Stimulated activated CD4-positive, alpha-beta T cell treated with anti-CD3 and anti-CD28 coated beads, Interleukin-2, amount 100 ng/mL, for 4 hours (primary cell): ENCODE measurements around the gene PRPF31.
A peak's percentile ranks its signal among the peaks of the same experiment; 100 is the strongest.
"Not testable (repeated sequence)": the region's sequence is repeated elsewhere in the genome, so short reads cannot be mapped to it uniquely, and the experiment has no call there.

Source experiments
- DNase-seq: peaks from one replicate; pipeline ENCODE4 v3.0.0-alpha.2; 2020; ENCODE audit warnings: low read depth

PRPF31 gene

DNA sequence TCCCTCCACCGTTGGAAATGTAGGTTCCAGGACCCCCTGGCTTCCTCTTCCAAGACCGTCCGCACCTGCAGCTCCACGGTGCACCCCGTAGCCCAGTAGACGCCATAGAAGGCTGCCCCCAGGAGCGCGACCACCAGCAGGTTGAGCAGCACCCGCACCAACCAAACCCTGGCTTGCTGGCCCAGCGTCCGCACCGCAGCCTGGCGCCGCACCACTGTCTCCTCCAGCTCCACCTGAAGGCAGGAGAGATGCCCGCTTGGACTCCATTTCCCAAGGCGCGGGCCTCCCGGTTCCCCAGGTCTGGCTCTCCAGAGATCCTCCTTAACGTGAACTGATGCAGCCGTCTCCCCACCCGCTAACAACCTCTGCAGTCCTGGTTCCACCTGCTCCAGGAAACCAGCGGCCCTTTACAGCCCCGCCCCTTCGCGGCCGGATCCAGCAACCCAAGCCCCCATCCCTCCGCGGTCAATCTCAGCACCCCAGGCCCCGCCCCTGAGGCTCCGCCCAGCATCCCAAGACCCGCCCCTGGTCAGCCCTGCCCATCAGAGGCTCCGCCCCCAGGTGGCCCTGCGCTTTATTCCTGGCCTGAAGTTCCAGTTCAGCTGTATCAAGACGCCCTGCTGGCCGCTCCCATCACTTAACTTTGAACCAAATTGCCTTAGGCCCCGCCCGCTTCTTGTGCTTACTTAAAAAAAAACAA, 49.0 kb downstream of the PRPF31 start:
- DNase-seq: no peak

DNA sequence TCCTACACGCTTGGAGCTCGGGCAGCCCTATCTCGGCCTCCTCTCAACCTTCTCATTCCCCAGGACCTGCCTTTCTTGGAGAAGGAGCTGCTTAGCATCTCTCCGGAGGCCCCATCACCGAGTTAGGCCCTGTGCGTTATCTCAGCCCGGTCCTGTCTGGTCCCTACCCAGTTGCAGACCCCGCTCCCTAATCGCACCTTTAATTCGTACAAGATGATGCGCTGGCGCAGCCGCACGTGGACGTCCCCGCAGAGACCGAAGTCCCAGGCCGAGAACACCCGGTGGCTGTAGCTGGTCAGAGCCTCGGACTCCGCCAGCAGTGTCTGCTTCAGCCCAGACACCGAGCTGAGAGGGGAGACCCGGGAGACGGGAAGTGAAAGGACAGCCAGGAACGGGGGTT, 49.7 kb downstream of the PRPF31 start:
- DNase-seq: no peak

DNA sequence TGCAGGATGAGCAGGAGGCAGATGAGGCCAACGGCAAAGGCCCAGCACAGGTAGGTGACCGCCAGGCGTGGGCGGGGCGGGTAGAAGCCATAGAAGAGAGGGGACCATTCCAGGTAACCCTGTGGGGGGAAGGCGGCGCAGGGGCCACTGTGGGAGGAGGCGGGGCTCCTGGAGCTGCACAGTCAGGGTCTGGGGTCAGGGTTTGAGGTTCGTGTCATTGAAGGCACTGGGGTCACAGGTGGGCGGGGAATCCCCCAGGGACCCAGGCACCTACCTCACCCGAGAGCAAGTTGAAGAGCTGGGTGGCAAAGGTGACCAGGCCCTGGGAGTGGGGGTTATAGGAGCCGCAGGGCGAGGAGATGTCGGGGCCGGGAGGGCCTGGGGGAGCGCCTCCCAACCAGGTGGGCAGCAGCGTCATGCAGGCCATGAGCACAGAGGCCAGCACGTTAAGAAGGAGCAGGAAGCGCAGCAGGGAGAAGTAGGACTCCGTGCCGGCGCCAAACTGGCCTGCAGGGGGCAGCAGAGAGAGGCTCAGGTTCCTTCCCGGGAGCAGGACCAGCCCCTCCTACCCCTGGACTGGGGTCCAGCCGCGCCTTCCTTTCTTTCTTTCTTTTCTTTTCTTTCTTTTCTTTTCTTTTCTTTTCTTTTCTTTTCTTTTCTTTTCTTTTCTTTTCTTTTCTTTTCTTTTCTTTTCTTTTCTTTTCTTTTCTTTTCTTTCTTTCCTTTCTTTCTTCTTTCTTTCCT, 52.8 kb downstream of the PRPF31 start:
- DNase-seq: peak; percentile 81

DNA sequence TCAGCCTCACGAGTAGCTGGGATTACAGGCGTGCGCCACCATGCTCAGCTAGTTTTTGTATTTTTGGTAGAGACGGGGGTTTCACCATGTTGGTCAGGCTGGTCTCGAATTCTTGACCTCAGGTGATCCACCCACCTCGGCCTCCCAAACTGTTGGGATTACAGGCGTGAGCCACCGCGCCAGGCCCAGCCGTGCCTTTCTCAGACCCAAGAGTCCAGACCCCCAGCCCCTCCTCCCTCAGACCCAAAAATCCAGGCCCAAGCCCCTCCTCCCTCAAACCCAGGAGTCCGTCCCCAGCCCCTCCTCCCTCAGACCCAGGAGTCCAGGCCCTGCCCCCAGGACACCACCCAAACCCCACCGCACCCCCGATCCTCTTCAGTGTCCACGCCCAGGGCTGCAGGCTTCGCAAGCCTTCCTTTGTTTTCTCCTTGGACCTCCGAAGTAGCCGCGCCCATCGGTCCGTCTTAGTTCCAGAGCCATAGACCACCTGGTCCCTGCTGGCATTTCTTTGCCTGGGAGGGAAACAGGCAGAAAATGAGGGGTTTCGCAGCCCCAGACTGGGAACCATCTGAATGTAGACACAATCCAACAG, 53.7 kb downstream of the PRPF31 start:
- DNase-seq: no peak

DNA sequence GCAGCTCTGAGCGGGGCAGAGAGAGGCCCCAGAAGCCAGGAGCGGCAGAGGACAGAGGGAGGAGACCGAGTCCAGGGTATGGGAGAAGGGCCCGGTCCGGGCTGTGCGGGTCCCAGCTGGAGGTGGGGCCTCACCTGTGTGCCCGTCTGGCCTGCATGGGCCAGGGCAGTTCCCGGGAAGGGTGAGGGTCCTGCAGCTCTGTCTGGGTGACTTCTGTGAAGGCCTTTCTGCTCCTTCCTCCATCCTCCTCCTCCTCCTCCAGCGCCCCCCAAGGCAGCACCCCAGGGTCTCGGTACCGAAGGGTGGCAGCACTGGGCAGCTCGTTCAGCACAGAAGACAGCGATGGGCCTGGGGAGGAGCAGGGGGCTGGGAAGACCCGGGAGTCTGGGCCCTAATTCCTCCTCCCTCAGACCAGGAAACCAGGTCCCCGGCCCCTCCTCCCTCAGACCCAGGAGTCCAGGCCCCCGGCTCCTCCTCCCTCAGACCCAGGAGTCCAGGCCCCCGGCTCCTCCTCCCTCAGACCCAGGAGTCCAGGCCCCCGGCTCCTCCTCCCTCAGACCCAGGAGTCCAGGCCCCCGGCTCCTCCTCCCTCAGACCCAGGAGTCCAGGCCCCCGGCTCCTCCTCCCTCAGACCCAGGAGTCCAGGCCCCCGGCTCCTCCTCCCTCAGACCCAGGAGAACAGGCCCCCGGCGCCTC, 56.3 kb downstream of the PRPF31 start:
- DNase-seq: not testable (repeated sequence)

DNA sequence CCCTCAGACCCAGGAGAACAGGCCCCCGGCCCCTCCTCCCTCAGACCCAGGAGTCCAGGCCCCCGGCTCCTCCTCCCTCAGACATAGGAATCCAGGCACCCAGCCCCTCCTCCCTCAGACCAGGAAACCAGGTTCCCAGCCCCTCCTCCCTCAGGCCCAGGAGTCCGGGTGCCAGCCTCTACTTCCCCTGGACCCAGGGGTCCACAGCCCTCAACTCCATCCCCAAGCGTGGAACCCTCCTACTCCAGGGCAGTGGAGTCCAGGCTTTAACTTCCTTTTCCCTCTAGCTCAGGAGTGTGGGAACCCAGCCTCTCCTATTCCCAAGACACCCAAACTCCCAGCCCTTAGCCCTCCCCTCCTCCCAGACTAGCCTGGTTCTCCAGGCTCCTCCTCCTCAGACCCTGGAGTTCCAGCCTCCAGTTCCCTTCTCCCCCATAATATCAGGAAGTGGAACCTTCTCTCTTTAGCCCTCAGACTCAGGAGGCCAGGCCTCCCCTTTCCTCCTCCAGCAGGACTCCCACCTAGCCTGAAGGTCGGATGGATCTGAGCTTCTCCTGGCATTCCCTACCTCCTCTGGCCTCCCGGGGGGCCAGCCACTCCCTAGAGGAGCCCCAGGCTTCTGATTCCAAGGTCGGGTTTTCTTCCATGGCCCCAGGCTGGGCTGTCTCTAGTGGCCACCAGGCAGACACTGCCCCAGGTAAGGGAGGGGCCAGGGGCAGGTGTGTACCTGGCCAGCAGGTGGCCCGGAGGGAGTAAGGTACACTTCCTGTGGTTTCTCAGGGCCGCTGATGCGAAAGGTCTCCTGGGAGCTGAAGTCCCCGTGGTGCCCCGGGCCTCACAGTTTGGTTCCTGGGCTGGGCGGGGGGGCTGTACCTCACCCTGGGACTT, 57.2 kb downstream of the PRPF31 start, which contains the start of gene TMC4:
Gene TMC4 (minus strand): TSS at position 690 of the 888 bp plus-strand sequence. CDS start 43 bp downstream, at position 647.
- no peak for DNase-seq

DNA sequence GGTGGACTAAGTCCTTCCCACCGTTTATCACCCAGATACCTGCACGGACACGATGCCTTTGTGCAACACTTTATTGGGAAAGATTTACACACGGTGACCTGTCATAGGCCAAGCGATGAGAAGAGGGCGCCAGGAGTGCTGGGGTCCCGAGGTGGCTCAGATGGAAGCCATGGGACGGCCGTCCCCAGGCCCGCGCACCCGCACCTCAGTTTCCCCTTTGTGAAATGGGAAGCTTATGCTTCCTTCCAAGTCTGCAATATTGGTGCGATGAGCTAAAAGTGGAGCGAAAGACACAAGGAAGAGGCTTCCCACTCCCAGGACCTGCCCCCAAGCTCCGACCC, 57.8 kb downstream of the PRPF31 start:
- no peak for DNase-seq

DNA sequence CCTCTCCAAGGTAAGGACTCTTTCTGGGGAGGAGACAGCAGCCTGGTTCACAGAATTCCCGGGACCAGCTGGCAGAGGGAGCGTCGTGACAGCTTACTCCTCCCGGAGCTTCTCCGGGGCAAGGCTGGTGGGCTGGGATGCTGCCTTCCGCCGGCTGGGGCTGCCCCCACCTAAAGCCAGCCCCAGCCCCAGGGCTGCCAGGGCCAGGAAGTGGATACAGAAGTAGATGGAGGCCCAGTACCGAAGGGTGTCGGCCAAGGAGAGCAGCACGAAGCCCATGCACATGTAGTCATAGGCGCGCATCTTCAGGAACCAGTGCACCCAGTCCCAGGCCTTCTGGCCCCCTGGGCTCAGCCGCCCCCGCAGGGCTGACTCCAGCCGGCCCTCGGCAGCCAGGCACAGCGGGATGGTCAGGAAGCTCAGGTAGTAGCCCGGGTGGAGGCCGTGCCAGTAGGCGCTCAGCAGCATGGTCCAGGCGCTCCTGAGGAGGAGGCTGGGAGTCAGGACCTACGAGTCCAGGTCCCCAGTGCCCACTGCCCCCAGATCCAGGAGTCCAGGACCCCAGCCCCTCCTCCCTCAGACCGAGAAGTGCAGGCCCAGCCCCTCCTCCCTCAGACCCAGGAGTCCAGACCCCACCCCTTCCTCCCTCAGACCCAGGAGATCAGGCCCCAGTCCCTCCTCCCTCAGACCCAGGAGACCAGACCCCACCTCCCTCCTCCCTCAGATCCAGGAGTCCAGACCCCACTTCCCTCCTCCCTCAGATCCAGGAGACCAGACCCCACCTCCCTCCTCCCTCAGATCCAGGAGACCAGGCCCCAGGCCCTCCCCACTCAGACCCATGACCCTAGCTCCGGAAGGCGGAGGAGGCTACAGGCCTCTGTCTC, 58.6 kb downstream of the PRPF31 start:
- DNase-seq: no peak

DNA sequence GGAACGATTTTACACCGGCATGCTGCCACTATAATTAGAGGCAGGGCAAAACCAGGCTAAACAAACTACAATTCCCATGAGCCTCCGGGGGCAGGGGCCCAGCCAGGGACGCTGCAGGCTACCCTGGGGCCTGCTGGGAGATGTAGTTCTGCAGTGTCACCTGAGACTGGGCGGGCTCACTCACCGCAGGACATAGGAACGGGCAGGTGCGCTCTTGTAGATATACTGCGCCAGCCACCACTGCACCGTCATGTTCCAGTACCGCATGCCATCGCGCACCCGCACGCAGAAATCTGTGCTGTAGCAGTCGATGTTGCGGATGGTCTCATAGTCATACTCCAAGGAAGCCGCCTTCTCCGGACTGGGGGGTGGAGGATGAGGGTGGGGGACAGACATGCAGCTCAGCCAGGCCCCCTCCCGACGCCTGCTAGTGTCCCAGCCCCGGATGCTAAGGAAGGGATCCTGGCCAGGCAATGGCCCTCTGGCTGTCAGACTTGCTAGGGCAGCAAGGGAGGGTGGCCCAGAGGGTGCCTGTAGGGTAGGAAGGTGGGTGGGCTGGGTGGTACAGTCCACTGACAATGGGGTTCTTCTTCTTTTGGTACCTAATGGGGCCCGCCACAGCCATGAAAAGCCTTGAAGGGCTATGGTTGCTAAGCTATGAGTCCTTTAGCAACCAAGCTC, 63.2 kb downstream of the PRPF31 start:
- DNase-seq: no peak

DNA sequence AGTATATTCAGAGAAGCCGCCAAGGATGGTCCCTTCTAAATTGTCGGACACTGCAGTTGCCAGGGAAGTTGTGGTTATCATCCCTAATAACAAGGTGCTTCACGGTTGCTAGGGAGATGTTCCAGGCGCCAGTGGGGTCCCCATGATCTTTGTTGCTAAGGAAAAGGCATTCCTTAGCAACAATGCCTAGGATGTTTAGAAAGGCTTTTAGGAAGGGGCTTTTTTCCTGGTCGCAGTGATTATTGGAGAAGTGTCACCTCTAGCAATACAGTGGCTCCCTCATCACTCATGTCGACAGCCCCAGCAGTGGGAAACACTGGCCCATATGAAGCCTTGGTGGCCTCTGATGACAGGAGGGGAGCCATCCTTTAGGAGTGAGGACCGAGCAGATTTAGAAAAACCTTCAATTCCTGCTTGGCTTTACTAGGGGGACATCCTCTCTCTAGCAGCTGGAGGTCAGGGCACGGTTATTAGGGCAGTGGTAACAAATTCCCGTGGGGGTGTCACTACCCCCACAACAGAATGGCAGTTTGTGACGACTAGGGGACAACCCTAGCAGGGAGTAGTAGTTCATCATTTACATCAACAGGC, 63.8 kb downstream of the PRPF31 start:
- DNase-seq: no peak

DNA sequence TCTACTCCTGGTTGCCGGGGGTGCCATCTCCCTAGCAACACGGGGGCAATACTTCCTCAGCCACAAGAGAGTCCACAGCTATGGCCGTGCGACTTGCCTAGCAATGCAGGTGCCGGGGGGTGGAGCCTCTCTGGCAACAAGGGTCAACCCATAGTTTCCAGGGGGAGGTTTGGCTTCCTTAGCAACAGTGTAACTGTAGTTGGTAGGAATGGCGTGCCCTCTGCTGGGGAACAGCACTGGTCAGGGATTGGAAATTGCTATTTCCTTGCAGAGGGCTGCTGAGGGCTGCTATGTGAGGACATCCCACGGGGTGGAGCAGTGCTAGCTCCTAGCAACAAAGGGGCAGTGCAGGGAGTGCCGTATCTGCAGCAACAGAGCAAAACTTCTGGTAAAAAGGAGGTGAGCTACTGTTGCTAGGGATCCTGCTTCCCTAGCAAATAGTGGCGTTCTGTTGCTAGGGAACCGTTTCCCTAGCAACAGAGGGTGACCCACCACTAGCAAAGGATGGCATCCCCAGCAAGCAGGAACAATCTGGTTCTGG, 64.4 kb downstream of the PRPF31 start:
- DNase-seq: no peak

DNA sequence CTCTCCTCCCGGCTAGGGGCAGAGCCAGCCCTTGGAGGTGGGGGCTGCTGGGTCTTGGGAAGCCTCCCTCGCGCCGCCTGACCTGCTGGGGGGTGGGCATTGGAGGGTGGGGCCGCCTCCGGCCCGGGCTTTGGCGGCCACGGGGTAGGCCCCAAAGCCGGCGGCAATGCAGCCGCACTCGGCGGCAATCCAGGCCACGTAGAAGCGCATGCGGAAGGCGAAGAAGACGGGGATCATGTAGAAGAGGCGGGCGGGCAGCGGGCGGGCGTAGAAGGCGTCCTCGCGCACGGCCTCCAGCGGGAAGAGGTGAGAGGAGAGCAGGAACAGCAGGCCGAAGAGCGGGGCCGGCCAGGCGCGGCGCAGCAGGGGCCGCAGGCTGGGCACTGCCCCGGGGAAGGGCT, 65.1 kb downstream of the PRPF31 start:
- no peak for DNase-seq
